Measurements from ENCODE around the gene UGT1A4. TPM values are rescaled to one million over a fixed set of nuclear protein-coding genes. Genes with fewer than 3 reads are reported as not detected.

Gene UGT1A4
- total RNA-seq, 1 experiment from 2014 or later = not detected

- DNase-seq = no peak
- Histone ChIP-seq H3K27me3 (ENCODE audit: insufficient read depth, low read length) (no peaks in the 10 kb centered on the region), H3K79me1 (ENCODE audit: insufficient read depth, low read depth, low read length, poor library complexity, severe bottlenecking) (no peaks in the 10 kb centered on the region), H3K4ac (ENCODE audit: low read depth, low read length) (no peak overlapping the region), H2BK20ac (ENCODE audit: low read depth, low read length, poor library complexity, severe bottlenecking) (no peak overlapping the region), H3K18ac (ENCODE audit: insufficient read length, low read depth, low read length) (no peak overlapping the region), H2BK12ac (ENCODE audit: insufficient read length, low read depth, low read length) (no peak overlapping the region), H3K14ac (ENCODE audit: insufficient read depth, low read length) (no peak overlapping the region), H3K9ac (ENCODE audit: extremely low read depth, insufficient read length, low read length) (no peak overlapping the region), H3T11ph (ENCODE audit: low read length) (no peak overlapping the region), H2BK15ac (ENCODE audit: low read depth, low read length) (no peak overlapping the region), H3K23me2 (ENCODE audit: insufficient read length, low read depth, low read length, poor library complexity, severe bottlenecking) (no peaks in the 10 kb centered on the region), H3K9me3 (ENCODE audit: control insufficient read depth, low read depth, low read length) (no peaks in the 10 kb centered on the region), H2BK120ac (ENCODE audit: low read depth, low read length, poor library complexity, severe bottlenecking) (no peak overlapping the region), H4K20me1 (ENCODE audit: control insufficient read depth, insufficient read depth, insufficient read length) (no peaks in the 10 kb centered on the region), H3K4me2 (ENCODE audit: insufficient read depth, insufficient read length, low read length) (no peak overlapping the region), H4K5ac (ENCODE audit: insufficient read length, low read depth, low read length) (no peak overlapping the region), H3K56ac (ENCODE audit: insufficient read length, low read depth, low read length) (no peak overlapping the region), H2AK5ac (ENCODE audit: insufficient read length, low read length) (no peak overlapping the region), H4K91ac (ENCODE audit: insufficient read length, low read depth, low read length) (no peak overlapping the region), H3K4me1 (ENCODE audit: insufficient read depth, low read length) (no peaks in the 10 kb centered on the region), H3K23ac (ENCODE audit: insufficient read length, low read depth, low read length) (no peak overlapping the region), H4K8ac (replicated peaks; ENCODE audit: insufficient read length, low read depth, low read length) (no peak overlapping the region), H2BK5ac (ENCODE audit: insufficient read length, low read length) (no peak overlapping the region), H3K27ac (ENCODE audit: insufficient read length, low read depth, low read length) (no peak overlapping the region), H2AFZ (ENCODE audit: low read length) (no peak overlapping the region), H3K79me2 (ENCODE audit: insufficient read depth, low read length) (no peaks in the 10 kb centered on the region)
- H3K27me3 Mint-ChIP-seq (ENCODE audit: low read depth) = peaks cover 15% of the 10 kb centered on the region
- TF ChIP-seq, protein P1, sequence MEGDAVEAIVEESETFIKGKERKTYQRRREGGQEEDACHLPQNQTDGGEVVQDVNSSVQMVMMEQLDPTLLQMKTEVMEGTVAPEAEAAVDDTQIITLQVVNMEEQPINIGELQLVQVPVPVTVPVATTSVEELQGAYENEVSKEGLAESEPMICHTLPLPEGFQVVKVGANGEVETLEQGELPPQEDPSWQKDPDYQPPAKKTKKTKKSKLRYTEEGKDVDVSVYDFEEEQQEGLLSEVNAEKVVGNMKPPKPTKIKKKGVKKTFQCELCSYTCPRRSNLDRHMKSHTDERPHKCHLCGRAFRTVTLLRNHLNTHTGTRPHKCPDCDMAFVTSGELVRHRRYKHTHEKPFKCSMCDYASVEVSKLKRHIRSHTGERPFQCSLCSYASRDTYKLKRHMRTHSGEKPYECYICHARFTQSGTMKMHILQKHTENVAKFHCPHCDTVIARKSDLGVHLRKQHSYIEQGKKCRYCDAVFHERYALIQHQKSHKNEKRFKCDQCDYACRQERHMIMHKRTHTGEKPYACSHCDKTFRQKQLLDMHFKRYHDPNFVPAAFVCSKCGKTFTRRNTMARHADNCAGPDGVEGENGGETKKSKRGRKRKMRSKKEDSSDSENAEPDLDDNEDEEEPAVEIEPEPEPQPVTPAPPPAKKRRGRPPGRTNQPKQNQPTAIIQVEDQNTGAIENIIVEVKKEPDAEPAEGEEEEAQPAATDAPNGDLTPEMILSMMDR (conservative IDR thresholded peaks at IDR 0.05) = no peak
- H3K36me3 Mint-ChIP-seq (ENCODE audit: insufficient read depth in 1 of 3, low read depth in 3 of 3) = no peaks in the 10 kb centered on the region
- H3K27ac Mint-ChIP-seq = no peak overlapping the region
- no CpG with 5 or more reads among the region's 3 CpGs for WGBS (ENCODE audit: extremely low coverage, insufficient read length, low lambda C conversion rate)
- no peak overlapping the region for H3K4me3 Mint-ChIP-seq
- H3K9me3 Mint-ChIP-seq = peaks cover 0 to 2% of the 10 kb centered on the region in 2 experiments; a peak in 1 of 5 replicates
- H3K4me1 Mint-ChIP-seq = no peaks in the 10 kb centered on the region
These were observed 94.9 kb downstream of the UGT1A4 start for GRCh38 chr2:233813236-233814055.
